ENCODE measurements around the gene C10orf71. TPM values are rescaled to one million over a fixed set of nuclear protein-coding genes. Genes with fewer than 3 reads are reported as not detected.

C10orf71 gene
- total RNA-seq, 1 donor from 2014 or later = not detected

- intact Hi-C loops (cut with micrococcal nuclease) = no loop called here
Observed at GRCh38 chr10:49272251-49273081, 26.5 kb upstream of the C10orf71 start.

GRCh38 chr10:49273082-49273465 lies 25.9 kb upstream of the C10orf71 start:
- intact Hi-C loops (cut with micrococcal nuclease) = no loop called here

- intact Hi-C loops (cut with micrococcal nuclease) = no loop called here
Observed at GRCh38 chr10:49273626-49274025, 25.3 kb upstream of the C10orf71 start.

DNA sequence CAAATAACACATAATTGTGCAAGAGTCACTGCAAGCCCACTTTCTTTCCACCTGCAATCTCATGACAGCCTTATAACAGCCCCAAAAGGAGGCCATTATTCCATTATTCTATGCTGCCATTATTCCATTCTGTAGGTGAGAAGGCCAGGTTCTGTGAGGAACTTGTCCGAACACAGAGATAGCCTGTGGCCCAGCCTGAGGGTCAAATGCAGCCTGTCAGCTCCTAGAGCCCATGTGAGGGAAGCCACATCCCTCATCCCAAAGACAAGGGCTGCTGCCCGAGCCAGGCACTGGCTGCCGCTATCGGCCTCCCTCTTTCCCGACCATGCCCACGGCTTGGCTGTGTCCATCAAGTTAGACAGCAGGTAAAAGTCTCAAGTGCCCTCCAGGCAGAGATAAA lies 24.1 kb upstream of the C10orf71 start:
- intact Hi-C loops (cut with micrococcal nuclease) = no loop called here

DNA sequence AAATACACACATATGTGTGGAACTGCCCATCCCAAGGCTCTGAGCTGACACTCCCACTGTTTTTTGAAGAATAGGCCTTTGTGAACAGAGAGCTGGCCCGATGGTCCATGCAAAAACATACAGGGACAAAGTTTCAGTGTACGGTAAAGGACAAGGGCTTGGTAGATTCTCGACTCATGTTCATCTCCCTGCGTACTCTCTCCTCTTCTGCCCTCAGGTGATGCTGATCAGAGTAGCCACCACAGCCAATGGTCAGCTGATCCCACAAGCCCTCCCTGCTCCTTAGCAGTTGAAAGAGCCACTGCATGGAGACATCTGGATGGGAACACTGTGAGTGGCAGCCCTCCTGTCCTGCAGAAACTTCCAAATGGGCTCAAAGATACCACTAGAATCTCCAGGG lies 23.1 kb upstream of the C10orf71 start:
- intact Hi-C loops (cut with micrococcal nuclease) = no loop called here

DNA sequence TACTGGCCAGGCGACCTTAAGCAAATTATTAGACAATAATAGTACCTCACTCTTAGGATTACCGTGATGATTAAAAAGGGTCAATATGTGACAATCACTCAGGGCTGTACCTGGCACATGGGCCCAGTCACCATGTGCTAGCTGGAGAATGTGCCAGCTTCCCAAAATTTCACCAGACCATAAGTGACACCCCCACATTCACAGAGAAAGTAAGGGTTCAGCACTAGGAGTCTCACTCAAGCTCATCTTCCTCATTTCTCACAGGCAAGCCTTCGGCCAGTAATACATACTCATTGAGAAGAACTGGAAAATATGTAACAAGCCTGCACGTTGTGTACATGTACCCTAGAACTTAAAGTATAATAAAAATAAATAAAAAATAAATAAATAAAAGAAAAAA lies 22.4 kb upstream of the C10orf71 start:
- intact Hi-C loops (cut with micrococcal nuclease) = no loop called here

GRCh38 chr10:49277973-49278372 lies 21.0 kb upstream of the C10orf71 start:
- intact Hi-C loops (cut with micrococcal nuclease) = no loop called here

GRCh38 chr10:49278497-49278981 lies 20.4 kb upstream of the C10orf71 start:
- intact Hi-C loops (cut with micrococcal nuclease) = no loop called here

- intact Hi-C loops (cut with micrococcal nuclease) = no loop called here
Observed at GRCh38 chr10:49279015-49279880, 19.7 kb upstream of the C10orf71 start.

DNA sequence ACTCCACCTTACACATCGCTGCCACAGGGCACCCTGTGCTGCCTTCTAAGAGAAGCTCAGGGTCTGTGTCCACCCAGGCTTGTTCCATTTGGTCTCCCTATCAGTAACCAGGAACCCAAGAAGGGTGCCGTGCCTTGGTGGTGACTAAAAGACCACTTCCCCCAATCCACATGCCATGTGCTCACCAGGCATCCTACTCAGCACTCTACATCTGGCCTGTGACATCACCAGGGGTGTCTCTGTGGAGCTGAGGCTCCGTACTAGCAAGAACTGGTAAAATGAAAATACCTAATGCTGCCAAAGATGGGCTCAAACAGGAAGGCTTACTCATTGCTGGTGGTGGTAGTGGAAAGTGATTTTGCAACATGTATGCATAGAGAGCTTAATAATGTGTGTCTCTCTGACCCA lies 19.0 kb upstream of the C10orf71 start:
- intact Hi-C loops (cut with micrococcal nuclease) = no loop called here

DNA sequence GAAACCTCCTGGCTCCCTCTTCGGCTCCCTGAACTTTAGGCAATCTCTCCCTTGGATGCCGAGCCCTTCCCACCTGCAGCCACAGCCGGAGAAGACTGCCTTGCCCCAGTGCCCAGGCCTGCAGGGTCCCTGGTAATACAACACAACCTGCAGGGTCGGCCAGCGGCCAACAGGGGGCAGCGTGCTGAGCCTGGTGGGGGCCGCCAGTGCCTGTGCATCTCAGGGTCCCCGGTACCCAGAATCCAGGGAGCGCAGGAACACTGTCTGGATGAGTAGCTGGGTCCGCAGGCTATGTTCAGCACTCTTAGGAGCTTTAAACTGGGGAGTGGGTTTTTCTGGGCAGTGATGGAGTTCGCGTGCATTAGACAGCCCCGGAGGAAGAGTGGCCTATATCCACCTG lies 17.5 kb upstream of the C10orf71 start:
- intact Hi-C loops (cut with micrococcal nuclease) = no loop called here

DNA sequence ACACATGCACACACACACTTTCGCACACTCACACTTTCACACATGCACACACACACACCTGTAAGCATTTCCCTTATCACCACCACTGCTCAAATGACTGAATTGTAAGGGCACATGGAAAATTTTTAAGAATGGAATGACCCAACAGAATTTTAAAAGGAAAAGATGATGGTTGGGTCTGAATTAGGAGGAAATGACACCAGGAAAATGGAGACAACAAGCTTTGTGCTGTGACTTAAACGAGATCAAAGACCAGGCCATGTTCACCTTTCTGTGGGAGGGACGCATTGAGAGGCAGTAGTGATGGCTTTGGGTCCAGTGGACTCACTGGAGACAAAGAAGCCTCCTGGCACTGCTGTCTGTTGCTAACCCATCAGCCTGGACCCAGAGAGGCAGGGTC lies 16.7 kb upstream of the C10orf71 start:
- intact Hi-C loops (cut with micrococcal nuclease) = no loop called here

DNA sequence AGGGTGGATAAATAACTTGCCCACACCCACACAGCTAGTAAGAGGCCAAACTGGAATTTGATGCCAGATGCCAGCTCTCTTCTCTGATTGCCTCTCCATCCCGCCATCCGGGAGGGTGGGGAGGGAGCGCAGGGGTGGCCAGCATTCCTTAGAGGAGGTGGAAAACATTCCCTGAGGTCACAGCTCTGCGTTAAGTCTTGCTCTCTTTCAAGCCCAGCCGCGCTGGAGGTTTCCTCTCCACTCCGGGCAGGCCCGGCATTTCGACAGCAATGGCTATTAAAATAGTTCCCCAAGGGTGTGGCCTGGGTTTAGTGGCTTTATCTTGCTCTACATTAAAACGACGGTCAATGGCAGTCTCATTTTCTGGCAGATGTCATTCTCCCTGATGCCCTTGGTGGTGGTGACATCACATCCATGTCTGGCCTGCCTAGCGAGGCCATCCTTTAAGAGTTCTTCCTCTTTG lies 16.1 kb upstream of the C10orf71 start:
- intact Hi-C loops (cut with micrococcal nuclease) = no loop called here

- intact Hi-C loops (cut with micrococcal nuclease) = no loop called here
Observed at GRCh38 chr10:49283491-49283890, 15.5 kb upstream of the C10orf71 start.

GRCh38 chr10:49284356-49284755 lies 14.6 kb upstream of the C10orf71 start:
- intact Hi-C loops (cut with micrococcal nuclease) = no loop called here

DNA sequence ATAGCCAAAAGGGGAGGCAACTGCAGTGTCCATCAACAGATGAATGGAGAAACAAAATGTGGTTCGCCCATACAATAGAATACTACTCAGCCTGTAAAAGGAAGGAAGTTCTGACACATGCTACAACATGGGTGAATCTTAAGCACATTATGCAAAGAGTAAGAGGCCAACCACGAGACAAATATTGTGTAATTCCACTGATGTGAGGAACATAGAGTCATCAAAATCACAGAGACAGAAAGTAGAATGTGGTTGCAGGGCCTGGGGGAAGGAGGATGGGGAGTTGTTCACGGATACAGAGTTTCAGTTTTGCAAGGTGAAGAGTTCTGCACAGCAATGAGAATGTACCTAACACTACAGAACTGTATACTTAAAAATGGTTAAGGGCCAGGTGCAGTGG lies 13.7 kb upstream of the C10orf71 start:
- intact Hi-C loops (cut with micrococcal nuclease) = no loop called here

- intact Hi-C loops (cut with micrococcal nuclease) = no loop called here
Observed at GRCh38 chr10:49286686-49287085, 12.3 kb upstream of the C10orf71 start.

DNA sequence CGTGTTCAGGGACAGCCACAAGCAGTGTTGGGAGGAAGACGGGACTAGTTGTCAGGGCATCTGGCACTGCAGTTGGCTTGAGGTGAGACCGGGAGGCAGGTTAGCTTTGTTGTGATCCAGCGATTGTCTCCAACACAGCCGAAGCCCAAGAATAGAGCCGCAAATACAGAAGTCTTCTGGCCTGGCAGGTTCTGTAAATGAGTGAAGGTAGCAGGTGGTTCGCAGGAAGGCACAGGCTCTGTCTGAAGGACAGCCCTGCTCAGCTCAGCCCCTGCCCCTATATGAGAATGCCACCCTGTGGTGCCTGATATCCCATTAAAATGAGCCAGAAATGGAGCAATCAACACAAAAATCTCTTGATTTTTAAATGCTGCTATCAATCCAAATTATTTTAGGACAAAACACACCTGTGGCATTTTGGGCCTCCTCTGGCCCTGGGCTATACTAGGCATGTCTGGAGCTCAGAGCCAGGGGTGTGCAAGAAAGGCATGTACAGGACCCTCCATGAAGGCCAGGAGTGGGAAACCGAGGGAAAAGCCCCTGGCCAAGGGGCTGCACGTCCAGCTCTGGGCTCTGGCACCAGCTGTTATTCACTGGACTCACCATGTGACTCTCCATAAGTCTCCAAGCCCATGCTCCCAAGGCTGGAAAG lies 11.2 kb upstream of the C10orf71 start:
- intact Hi-C loops (cut with micrococcal nuclease) = no loop called here

DNA sequence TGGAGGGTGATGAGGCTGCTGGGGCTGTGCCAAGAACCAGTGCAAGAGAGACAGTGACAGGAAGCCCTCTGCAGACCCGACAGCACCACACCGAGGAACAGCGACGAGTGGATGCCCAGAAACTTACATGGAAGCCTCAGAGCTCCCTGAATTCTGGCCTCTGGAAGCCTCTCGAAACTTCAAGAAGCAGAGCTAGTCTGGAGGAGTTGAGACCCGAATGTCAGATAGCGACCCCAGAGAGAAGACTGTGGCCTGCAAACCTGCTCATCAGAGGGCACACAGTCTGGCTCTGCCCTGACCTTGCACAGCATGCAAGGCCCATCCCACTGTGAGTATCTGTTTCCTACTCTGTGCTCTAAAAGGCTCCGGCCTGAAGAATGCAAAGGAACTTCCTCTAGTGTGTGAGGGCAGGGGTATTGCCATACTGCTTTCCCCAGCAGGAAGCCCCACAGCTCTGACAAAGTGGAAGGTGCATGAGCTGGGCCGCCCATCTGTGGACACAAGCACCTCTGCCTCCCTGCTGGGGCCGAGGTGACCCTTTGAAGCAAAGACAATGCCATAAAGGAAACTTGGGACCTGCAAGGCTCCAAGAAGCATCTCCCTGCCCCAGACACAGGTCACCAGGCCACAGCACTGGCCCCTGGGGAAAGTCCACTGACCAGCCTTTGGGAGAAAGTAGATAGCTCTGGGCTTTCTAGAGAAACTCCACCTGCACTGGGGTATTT lies 10.5 kb upstream of the C10orf71 start:
- intact Hi-C loops (cut with micrococcal nuclease) = no loop called here

DNA sequence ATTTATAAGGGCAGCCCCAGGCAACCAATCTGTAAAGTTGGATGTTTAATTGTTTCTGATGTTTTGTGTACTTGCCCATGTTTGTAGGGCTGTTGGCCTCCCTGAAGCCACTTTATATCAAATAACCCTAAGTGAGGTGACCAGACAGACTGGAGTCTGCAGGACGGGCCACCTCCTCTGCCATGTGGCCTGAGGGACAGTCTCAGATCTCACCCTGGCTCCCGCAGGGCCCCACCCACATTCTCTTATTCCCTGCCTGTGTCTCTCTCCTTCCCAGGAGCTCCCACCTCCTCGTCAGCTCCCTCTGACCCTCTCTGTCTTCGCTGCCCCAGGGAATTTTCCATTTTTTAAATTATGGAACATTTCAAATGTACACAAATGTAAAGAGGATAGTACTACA lies 9.5 kb upstream of the C10orf71 start:
- intact Hi-C loops (cut with micrococcal nuclease) = no loop called here

- intact Hi-C loops (cut with micrococcal nuclease) = no loop called here
Observed at GRCh38 chr10:49290131-49290530, 8.8 kb upstream of the C10orf71 start.

Data from T-helper 2 cell treated with Interferon-gamma antibody and Interleukin-4, amounts not matched to agents 100 ng/mL and 5 ng/mL, for 36 hours (primary cell).